ENCODE data around the gene AIPL1.

The AIPL1 gene

DNA sequence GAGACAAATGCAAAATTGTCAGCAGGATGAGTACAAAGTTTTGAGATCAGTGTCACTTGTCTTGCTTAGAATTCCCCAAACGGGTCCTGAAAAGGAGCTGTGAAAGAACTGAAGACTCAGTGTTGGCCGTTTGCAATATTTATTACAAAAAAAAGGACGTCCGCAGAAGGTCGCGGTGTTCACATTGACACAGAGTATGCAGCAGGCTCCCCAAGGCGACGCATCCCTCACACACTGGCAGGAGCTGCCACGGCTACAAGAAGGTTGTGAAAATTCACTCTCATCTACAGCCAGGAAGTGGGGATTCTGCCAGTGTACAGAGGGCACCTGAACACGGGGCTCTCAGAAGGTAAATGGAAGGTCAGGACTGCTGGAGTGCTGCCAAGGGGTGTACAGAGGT lies 26.2 kb downstream of the AIPL1 start:
- no peak for DNase-seq (ENCODE audit: low read depth)
- in situ Hi-C loops (cut with HindIII; ENCODE audit: low sequenced_read_pairs), result no loop called here
- TF ChIP-seq CTCF (IDR thresholded peaks at IDR 0.05; ENCODE audit: low read depth, low read length, missing control alignments), result no peak
- H3K4me3 ChIP-seq (ENCODE audit: low read depth, low read length), result no peak overlapping the region

DNA sequence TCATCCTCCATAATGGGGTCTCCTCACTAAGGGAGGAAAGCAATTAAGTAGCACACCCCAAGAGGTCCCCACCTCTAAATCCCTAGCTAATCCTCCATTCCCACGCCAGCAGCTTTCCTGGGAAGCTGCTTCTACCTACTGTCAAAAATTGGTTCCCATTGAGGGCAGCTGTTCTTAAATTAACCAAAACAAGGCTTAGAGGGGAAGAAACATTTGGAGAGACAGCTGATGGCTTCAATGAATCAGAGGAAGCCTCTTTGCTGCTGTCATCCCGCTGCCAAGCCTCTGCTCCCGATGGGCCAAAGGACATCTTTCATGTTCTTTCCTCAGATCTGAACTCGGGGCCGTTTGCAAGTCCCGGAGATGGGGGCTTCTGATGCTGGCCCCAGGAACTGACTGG lies 26.6 kb downstream of the AIPL1 start:
- H3K4me3 ChIP-seq (ENCODE audit: low read depth, low read length), result no peak overlapping the region
- DNase-seq (ENCODE audit: low read depth), result no peak
- in situ Hi-C loops (cut with HindIII; ENCODE audit: low sequenced_read_pairs), result no loop called here
- no peak for TF ChIP-seq CTCF (IDR thresholded peaks at IDR 0.05; ENCODE audit: low read depth, low read length, missing control alignments)

DNA sequence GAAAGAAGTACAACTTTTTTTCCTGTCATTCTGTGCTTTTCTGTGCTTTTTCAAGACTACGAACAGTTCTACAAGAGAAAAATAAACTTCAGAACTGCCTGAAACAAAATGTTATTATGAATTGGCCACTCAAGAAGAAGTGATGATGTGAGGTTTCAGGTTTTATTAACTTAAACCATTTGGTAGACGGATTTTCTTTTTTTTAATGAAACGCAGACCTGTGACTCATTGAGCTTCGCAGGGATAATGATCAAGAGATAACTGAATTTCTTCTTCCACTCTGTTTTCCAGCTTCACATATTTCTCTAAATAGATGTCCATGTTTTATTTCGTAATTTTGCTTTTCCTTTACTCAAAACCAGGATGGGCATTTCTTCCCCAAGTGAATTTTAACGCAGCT lies 32.7 kb downstream of the AIPL1 start:
- DNase-seq (ENCODE audit: low read depth), result no peak
- no peak for TF ChIP-seq CTCF (IDR thresholded peaks at IDR 0.05; ENCODE audit: low read depth, low read length, missing control alignments)
- no peak overlapping the region for H3K4me3 ChIP-seq (ENCODE audit: low read depth, low read length)
- in situ Hi-C loops (cut with HindIII; ENCODE audit: low sequenced_read_pairs), result no loop called here

DNA sequence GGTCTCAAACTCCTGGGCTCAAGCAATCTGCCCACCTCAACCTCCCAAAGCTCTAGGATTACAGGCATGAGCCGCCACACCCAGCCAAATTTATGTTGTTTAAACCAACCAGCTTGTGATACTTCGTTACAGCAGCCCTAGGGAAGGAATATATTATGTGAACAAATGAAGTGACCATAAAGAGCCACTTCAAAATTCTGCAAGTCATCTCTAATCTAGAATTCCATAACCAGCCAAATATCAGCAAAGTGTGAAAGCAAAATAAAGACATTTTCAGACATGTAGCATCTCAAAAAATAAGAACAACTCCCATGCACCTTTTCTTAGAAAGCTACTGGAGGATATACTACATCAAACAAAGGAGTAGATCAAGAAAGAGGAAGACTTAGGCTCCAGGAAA lies 36.0 kb downstream of the AIPL1 start:
- in situ Hi-C loops (cut with HindIII; ENCODE audit: low sequenced_read_pairs), result no loop called here
- H3K4me3 ChIP-seq (ENCODE audit: low read depth, low read length), result no peak overlapping the region
- no peak for DNase-seq (ENCODE audit: low read depth)
- no peak for TF ChIP-seq CTCF (IDR thresholded peaks at IDR 0.05; ENCODE audit: low read depth, low read length, missing control alignments)

DNA sequence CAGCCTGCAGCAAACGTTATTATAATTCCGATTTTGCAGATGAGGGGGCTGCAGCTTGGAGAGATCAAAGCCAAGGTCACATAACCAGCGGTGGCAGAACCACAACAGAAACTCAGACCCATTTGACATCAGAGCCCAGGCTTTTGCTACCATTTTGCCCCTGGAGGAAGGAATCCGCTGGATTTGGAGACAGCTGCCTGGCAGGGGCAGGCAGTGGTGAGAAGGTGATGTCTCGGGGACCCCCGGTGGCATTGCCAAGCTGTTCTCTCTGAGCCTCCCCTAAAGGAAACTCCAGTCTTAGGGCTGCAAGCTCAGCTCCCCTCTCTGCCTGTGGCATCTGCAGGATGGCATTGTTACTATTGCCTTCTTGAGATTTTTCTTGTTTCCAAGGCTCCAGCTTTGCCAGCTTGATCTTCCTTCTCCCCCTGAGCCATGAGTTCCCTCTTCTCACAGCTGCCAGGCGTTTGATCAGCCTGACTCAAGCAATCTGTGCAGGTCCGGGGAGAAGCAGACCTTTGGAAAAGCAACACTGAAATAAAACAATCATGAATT lies 40.8 kb downstream of the AIPL1 start:
- in situ Hi-C loops (cut with HindIII; ENCODE audit: low sequenced_read_pairs), result no loop called here
- no peak for TF ChIP-seq CTCF (IDR thresholded peaks at IDR 0.05; ENCODE audit: low read depth, low read length, missing control alignments)
- no peak for DNase-seq (ENCODE audit: low read depth)
- H3K4me3 ChIP-seq (ENCODE audit: low read depth, low read length), result no peak overlapping the region

- H3K4me3 ChIP-seq (ENCODE audit: low read depth, low read length), result no peak overlapping the region
- TF ChIP-seq CTCF (IDR thresholded peaks at IDR 0.05; ENCODE audit: low read depth, low read length, missing control alignments), result no peak
- no peak for DNase-seq (ENCODE audit: low read depth)
- in situ Hi-C loops (cut with HindIII; ENCODE audit: low sequenced_read_pairs), result no loop called here
These were observed 41.5 kb downstream of the AIPL1 start for GRCh38 chr17:6393351-6393952.
